CD14-positive monocyte (primary cell): ENCODE results near the gene PLXDC2. TPM values are rescaled to one million over a fixed set of nuclear protein-coding genes. Genes with fewer than 3 reads are reported as not detected.
A peak's percentile ranks its signal among the peaks of the same experiment; 100 is the strongest.

Experiments
- DNase-seq, 3 donors: peaks; one replicate each; pipeline ENCODE4 v3.0.0-alpha.2; 2011 to 2022
- H2AFZ ChIP-seq: 2 replicates; pipeline ENCODE4 v1.6.0; 2012; ENCODE audit warnings: mild to moderate bottlenecking, low read depth, low read length, inconsistent platforms; ENCODE audit not compliant: insufficient read depth, poor library complexity, severe bottlenecking
- H3K27ac ChIP-seq, 2 donors: 1 replicate in 1 of 2; 2 replicates in 1 of 2; pipeline ENCODE4 v1.5.1; 2012 to 2013; ENCODE audit warnings: low read length in 2 of 2, control low read depth in 1 of 2, inconsistent platforms in 1 of 2, low read depth in 1 of 2, mild to moderate bottlenecking in 1 of 2
- H3K27me3 ChIP-seq, 2 donors: one replicate each; pipeline versions ENCODE4 v1.6.0 to v1.6.1; 2011 to 2013; ENCODE audit warnings: low read length in 2 of 2; ENCODE audit not compliant: control insufficient read depth in 2 of 2, insufficient read depth in 2 of 2
- H3K36me3 ChIP-seq, 2 donors: replicated peaks in 1 of 2; 1 replicate in 1 of 2; 2 replicates in 1 of 2; pipeline versions ENCODE4 v1.5.1 to v1.6.1; 2012 to 2013; ENCODE audit warnings: low read length in 2 of 2, control low read depth in 1 of 2, inconsistent platforms in 1 of 2, mild to moderate bottlenecking in 1 of 2; ENCODE audit not compliant: insufficient read depth in 2 of 2, control insufficient read depth in 1 of 2
- H3K4me1 ChIP-seq, 2 donors: 1 replicate in 1 of 2; 2 replicates in 1 of 2; pipeline versions ENCODE4 v1.5.1 to v1.6.1; 2012 to 2013; ENCODE audit warnings: low read length in 2 of 2, control low read depth in 1 of 2, inconsistent platforms in 1 of 2, mild to moderate bottlenecking in 1 of 2, moderate library complexity in 1 of 2; ENCODE audit not compliant: insufficient read depth in 2 of 2, control insufficient read depth in 1 of 2
- H3K4me2 ChIP-seq: replicated peaks from 2 replicates; pipeline ENCODE3; 2012; ENCODE audit warnings: low read length, moderate library complexity, mild to moderate bottlenecking; ENCODE audit not compliant: poor library complexity, severe bottlenecking; ENCODE audit errors: extremely low read depth
- H3K4me3 ChIP-seq, 3 experiments: fragments of 200-600 bp in 1 of 3; sonication (generic) in 1 of 3; replicated peaks in 1 of 3; 1 replicate in 2 of 3; 2 replicates in 1 of 3; pipeline ENCODE4 v1.5.1; 2011 to 2013; ENCODE audit warnings: low read length in 3 of 3, mild to moderate bottlenecking in 3 of 3, control low read depth in 2 of 3, low read depth in 2 of 3, inconsistent platforms in 1 of 3, moderate library complexity in 1 of 3
- H3K79me2 ChIP-seq: 2 replicates; pipeline ENCODE4 v1.6.0; 2012; ENCODE audit warnings: mild to moderate bottlenecking, control low read depth, inconsistent platforms, low read length, moderate library complexity; ENCODE audit not compliant: insufficient read depth
- H3K9ac ChIP-seq: 2 replicates; pipeline ENCODE4 v1.6.0; 2017; ENCODE audit warnings: low read length, mild to moderate bottlenecking; ENCODE audit not compliant: insufficient read depth, poor library complexity, severe bottlenecking
- H3K9me3 ChIP-seq, 2 donors: replicated peaks in 1 of 2; 1 replicate in 1 of 2; 2 replicates in 1 of 2; pipeline versions ENCODE4 v1.5.1 to v1.6.1; 2012 to 2013; ENCODE audit warnings: low read length in 2 of 2, control low read depth in 1 of 2; ENCODE audit not compliant: control insufficient read depth in 1 of 2, insufficient read depth in 1 of 2
- H4K20me1 ChIP-seq: 2 replicates; pipeline ENCODE4 v1.6.0; 2012; ENCODE audit warnings: mild to moderate bottlenecking, low read length, control low read depth, moderate library complexity; ENCODE audit not compliant: insufficient read depth
- H3K27ac Mint-ChIP-seq, 7 donors: one replicate each; pipeline ENCODE4 v1.8.0; 2020; ENCODE audit warnings: mild to moderate bottlenecking in 7 of 7, mixed read lengths in 7 of 7, moderate library complexity in 6 of 7, inconsistent platforms in 2 of 7
- H3K27me3 Mint-ChIP-seq, 3 donors: one replicate each; pipeline ENCODE4 v1.8.0; 2021 to 2022; ENCODE audit warnings: low read depth in 3 of 3, mild to moderate bottlenecking in 3 of 3, mixed read lengths in 3 of 3, moderate library complexity in 3 of 3, inconsistent platforms in 1 of 3
- H3K36me3 Mint-ChIP-seq, 2 donors: one replicate each; pipeline ENCODE4 v1.8.0; 2020; ENCODE audit warnings: mixed read lengths in 2 of 2, inconsistent platforms in 1 of 2, mild to moderate bottlenecking in 1 of 2
- H3K4me1 Mint-ChIP-seq: one replicate; pipeline ENCODE4 v1.8.0; 2020; ENCODE audit warnings: mild to moderate bottlenecking, mixed read lengths
- H3K4me3 Mint-ChIP-seq, 2 donors: one replicate each; pipeline ENCODE4 v1.8.0; 2020; ENCODE audit warnings: mild to moderate bottlenecking in 2 of 2, mixed read lengths in 2 of 2, moderate library complexity in 1 of 2
- H3K9me3 Mint-ChIP-seq, 7 donors: one replicate each; pipeline ENCODE4 v1.8.0; 2020 to 2022; ENCODE audit warnings: mixed read lengths in 7 of 7, mild to moderate bottlenecking in 6 of 7, moderate library complexity in 6 of 7, inconsistent platforms in 2 of 7
- WGBS: methylation state at CpG from one replicate; pipeline ENCODE4 v1.1.5; 2013; ENCODE audit warnings: missing lambda C conversion rate; ENCODE audit not compliant: insufficient coverage; 5-methylcytosine and 5-hydroxymethylcytosine counted together
- intact Hi-C, 2 donors: fragments of 100-400 bp; cut with micrococcal nuclease; formaldehyde crosslinking; loops; one replicate each; pipeline versions ENCODE4 v1.15.0 to v1.15.1; 2023
- polyA plus RNA-seq, 3 donors: library from polyadenylated mRNA; depleted of rRNA in 1 of 3; unstranded in 2 of 3; stranded (reverse) in 1 of 3; fragments of 300-500 nt in 2 of 3; fragments of >200 nt in 1 of 3; fragmentation: Illumina TruSeq in 2 of 3; gene quantifications; 1 replicate in 2 of 3; 2 replicates in 1 of 3; pipeline ENCODE4 v1.2.3, GENCODE V29; 2012 to 2021
- TF ChIP-seq, protein P1 (sequence below): fragments of 200-600 bp; IDR thresholded peaks from one replicate; pipeline ENCODE4 v1.8.0; 2022; ENCODE audit warnings: antibody characterized with exemption, mild to moderate bottlenecking

Gene PLXDC2
- polyA plus RNA-seq, 3 donors, result 37.5 to 128 (median 93.6) TPM

DNA sequence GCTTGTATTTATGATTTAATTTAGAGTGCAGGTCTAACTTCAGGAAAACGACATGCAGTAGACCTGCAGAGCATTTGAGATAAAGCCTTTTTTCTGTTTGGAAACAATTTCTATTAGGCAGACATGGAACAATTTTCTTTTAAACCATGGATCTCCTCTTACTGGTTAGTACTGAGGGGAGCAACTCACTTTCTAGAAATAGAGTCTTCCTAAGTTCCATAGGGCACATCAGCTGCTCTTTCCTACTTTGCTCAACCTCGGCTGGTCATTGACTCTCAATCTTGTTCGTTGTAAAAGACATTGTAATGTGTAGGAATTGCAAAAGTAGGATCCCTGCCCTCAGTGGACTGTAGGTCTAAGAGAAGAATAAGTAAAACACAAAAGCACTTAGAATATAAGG, 58.0 kb downstream of the PLXDC2 start:
- Mint-ChIP-seq H3K9me3 (no peaks in the 10 kb centered on the region), H3K4me1 (peaks cover 19% of the 10 kb centered on the region), H3K27ac (peak overlapping the region in 1 of 7 donors; percentile 43), H3K27me3 (no peaks in the 10 kb centered on the region), H3K36me3 (peaks cover 25 to 39% of the 10 kb centered on the region in 2 donors), H3K4me3 (no peak overlapping the region)
- Histone ChIP-seq H3K27ac (no peak overlapping the region), H3K4me3 (no peak overlapping the region), H3K9me3 (no peaks in the 10 kb centered on the region), H3K27me3 (no peaks in the 10 kb centered on the region), H3K79me2 (peaks cover 71% of the 10 kb centered on the region), H2AFZ (no peak overlapping the region), H3K4me1 (peaks cover 0 to 3% of the 10 kb centered on the region in 2 donors), H3K36me3 (peaks cover 0 to 34% of the 10 kb centered on the region in 2 donors), H3K9ac (no peak overlapping the region), H4K20me1 (peaks cover 98% of the 10 kb centered on the region), H3K4me2 (no peak overlapping the region)
- WGBS, result no CpG with 5 or more reads among the region's 3 CpGs
- DNase-seq, result no peak
- TF ChIP-seq, protein P1, sequence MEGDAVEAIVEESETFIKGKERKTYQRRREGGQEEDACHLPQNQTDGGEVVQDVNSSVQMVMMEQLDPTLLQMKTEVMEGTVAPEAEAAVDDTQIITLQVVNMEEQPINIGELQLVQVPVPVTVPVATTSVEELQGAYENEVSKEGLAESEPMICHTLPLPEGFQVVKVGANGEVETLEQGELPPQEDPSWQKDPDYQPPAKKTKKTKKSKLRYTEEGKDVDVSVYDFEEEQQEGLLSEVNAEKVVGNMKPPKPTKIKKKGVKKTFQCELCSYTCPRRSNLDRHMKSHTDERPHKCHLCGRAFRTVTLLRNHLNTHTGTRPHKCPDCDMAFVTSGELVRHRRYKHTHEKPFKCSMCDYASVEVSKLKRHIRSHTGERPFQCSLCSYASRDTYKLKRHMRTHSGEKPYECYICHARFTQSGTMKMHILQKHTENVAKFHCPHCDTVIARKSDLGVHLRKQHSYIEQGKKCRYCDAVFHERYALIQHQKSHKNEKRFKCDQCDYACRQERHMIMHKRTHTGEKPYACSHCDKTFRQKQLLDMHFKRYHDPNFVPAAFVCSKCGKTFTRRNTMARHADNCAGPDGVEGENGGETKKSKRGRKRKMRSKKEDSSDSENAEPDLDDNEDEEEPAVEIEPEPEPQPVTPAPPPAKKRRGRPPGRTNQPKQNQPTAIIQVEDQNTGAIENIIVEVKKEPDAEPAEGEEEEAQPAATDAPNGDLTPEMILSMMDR, result no peak
- intact Hi-C loops, result no loop called here

DNA sequence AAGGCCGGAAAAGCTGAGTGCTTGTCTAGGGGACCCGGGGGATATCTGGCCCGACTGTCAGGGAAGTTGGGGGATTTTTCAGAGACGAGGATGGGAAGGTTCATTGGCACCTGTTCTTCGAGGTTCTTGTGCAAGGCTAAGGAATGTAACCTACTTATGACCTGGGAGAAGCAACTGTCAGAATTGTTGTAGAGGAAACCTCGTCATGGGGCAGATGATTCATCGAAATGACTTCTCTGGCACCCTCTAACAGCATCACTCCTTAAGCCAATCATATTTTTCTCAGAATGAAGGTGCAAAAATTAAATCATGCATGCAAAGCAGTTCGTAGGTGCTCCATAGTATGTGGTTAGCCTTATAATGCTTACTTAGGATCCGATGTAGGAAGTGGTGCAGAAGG, 58.6 kb downstream of the PLXDC2 start:
- no peak overlapping the region for H3K4me2 ChIP-seq
- DNase-seq, result peak in 1 of 3 donors; percentile 16
- no peak overlapping the region for H3K27ac ChIP-seq
- H3K36me3 ChIP-seq, result peaks cover 0 to 33% of the 10 kb centered on the region in 2 donors
- Mint-ChIP-seq H3K4me3 (no peak overlapping the region), H3K27me3 (no peaks in the 10 kb centered on the region), H3K4me1 (peaks cover 22% of the 10 kb centered on the region), H3K27ac (peak overlapping the region in 3 of 7 donors; percentile 0 to 43 (median 20)), H3K36me3 (peaks cover 28 to 40% of the 10 kb centered on the region in 2 donors), H3K9me3 (no peaks in the 10 kb centered on the region)
- WGBS, result 85% methylated on average over 7 of the region's 9 CpGs
- no peak overlapping the region for H3K9ac ChIP-seq
- TF ChIP-seq, protein P1, result no peak
- intact Hi-C loops, result no loop called here
- H3K4me3 ChIP-seq, result no peak overlapping the region
- no peak overlapping the region for H2AFZ ChIP-seq
- H3K79me2 ChIP-seq, result peaks cover 72% of the 10 kb centered on the region
- peaks cover 0 to 3% of the 10 kb centered on the region in 2 donors for H3K4me1 ChIP-seq
- no peaks in the 10 kb centered on the region for H3K27me3 ChIP-seq
- no peaks in the 10 kb centered on the region for H3K9me3 ChIP-seq
- H4K20me1 ChIP-seq, result peaks cover 100% of the 10 kb centered on the region
